LNCaP clone FGC (cell line): Measurements from ENCODE around the gene NUP214.

ENCODE experiments used
- DNase-seq: peaks from one replicate; pipeline ENCODE4 v3.0.0-alpha.2; 2011; ENCODE audit warnings: low read depth
- H3K4me3 ChIP-seq: 2 replicates; pipeline ENCODE4 v1.5.1; 2011; ENCODE audit warnings: mild to moderate bottlenecking, low read depth, low read length, control low read depth
- TF ChIP-seq, protein P1 (sequence below): IDR thresholded peaks from 2 replicates; pipeline ENCODE4 v1.5.1; 2012; ENCODE audit warnings: mild to moderate bottlenecking; ENCODE audit not compliant: control insufficient read depth, insufficient read depth; ENCODE audit errors: extremely low read depth

Gene NUP214

DNA sequence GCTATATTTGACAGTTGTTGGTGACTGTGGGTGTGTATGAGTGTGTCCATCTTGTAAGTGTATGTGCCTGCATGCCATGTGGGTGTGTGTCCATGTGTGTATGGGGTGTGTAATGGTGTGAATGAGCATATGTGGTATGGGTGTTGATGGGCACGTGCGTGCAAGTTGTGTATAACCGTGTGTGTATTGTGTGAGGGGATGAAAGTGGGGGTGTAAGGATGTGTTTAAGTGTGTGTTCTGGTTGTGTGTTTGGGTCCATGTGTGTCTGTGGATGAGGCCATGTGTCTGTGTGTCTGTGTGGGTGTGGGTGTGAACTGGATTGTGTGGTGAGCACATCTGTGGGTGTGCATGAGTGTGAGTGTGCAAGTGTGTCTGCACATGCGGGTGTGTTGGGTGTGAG, 156.8 kb downstream of the NUP214 start:
- H3K4me3 ChIP-seq, result no peak overlapping the region
- no peak for DNase-seq
- TF ChIP-seq, protein P1, sequence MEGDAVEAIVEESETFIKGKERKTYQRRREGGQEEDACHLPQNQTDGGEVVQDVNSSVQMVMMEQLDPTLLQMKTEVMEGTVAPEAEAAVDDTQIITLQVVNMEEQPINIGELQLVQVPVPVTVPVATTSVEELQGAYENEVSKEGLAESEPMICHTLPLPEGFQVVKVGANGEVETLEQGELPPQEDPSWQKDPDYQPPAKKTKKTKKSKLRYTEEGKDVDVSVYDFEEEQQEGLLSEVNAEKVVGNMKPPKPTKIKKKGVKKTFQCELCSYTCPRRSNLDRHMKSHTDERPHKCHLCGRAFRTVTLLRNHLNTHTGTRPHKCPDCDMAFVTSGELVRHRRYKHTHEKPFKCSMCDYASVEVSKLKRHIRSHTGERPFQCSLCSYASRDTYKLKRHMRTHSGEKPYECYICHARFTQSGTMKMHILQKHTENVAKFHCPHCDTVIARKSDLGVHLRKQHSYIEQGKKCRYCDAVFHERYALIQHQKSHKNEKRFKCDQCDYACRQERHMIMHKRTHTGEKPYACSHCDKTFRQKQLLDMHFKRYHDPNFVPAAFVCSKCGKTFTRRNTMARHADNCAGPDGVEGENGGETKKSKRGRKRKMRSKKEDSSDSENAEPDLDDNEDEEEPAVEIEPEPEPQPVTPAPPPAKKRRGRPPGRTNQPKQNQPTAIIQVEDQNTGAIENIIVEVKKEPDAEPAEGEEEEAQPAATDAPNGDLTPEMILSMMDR, result no peak

DNA sequence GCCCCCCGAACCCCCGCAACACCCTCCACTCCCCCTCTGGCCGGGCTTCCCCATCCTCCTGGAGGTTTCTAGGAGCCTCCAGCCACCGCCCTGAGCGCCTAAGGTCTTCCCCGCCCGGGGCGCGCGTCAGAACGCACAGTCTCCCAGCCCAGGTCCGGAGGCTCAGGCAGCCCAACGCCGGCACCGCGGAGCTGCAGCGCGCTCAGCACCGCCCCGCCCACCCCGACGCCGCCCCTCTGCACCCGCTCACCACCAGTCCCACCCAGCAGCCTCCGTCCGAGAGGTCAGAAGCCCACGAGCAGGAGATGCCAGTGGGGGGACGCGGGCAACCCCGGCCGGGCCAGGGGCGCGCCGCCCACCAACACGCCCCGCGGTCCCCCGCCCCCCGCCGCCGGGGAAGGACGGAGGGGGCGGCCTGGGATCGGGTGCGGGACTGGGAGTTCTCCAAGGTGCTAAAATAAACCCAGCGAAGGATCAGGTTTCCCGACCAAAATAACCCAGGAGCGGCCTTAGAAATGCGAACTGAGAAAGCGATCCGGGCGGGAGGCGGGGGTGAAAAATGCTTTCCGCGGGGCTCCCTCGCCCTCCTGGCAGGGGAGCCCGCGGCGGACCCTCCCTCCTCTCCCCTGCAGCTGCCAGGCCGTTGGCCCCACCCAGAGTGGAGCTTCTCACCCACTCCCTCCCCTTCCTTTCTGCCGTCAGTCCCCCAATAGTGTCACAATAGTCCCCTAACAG, 157.5 kb downstream of the NUP214 start:
- no peak for DNase-seq
- H3K4me3 ChIP-seq, result no peak overlapping the region
- TF ChIP-seq, protein P1, result no peak
